Neural progenitor cell (in vitro differentiated cells): ENCODE data around the gene COIL. TPM values are rescaled to one million over a fixed set of nuclear protein-coding genes. Genes with fewer than 3 reads are reported as not detected.

Experiments used
- DNase-seq: peaks from one replicate; pipeline ENCODE4 v3.0.0-alpha.2; 2016; ENCODE audit warnings: low spot score
- H2AFZ ChIP-seq: fragments of 200-600 bp; sonication (generic); replicated peaks from 2 replicates; pipeline ENCODE4 v1.6.1; 2016; ENCODE audit warnings: antibody characterized with exemption
- H3F3A ChIP-seq: fragments of 200-600 bp; sonication (generic); 2 replicates; pipeline ENCODE4 v1.6.1; 2016; ENCODE audit warnings: antibody characterized with exemption, low read depth
- H3K27ac ChIP-seq: fragments of 200-600 bp; sonication (generic); 2 replicates; pipeline ENCODE4 v1.5.1; 2016; ENCODE audit warnings: mild to moderate bottlenecking
- H3K27me3 ChIP-seq: fragments of 200-600 bp; sonication (generic); 2 replicates; pipeline ENCODE4 v1.6.1; 2016; ENCODE audit warnings: mild to moderate bottlenecking, moderate library complexity
- H3K36me3 ChIP-seq: fragments of 200-600 bp; sonication (generic); 2 replicates; pipeline ENCODE4 v1.5.1; 2016
- H3K4me1 ChIP-seq: fragments of 200-600 bp; sonication (generic); 2 replicates; pipeline ENCODE4 v1.6.1; 2016; ENCODE audit warnings: mixed run types
- H3K4me2 ChIP-seq: fragments of 200-600 bp; sonication (generic); 2 replicates; pipeline ENCODE4 v1.6.1; 2016
- H3K4me3 ChIP-seq: fragments of 200-600 bp; sonication (generic); 2 replicates; pipeline ENCODE4 v1.5.1; 2016
- H3K79me2 ChIP-seq: fragments of 200-600 bp; sonication (generic); 2 replicates; pipeline ENCODE4 v1.6.1; 2016; ENCODE audit warnings: low read depth
- H3K9ac ChIP-seq: fragments of 200-600 bp; sonication (generic); 2 replicates; pipeline ENCODE4 v1.6.1; 2016
- H3K9me3 ChIP-seq: fragments of 200-600 bp; sonication (generic); 2 replicates; pipeline ENCODE4 v1.5.1; 2016; ENCODE audit warnings: low read depth
- H4K20me1 ChIP-seq: fragments of 200-600 bp; sonication (generic); 2 replicates; pipeline ENCODE4 v1.6.1; 2016; ENCODE audit warnings: low read depth
- H3K27ac Mint-ChIP-seq: 3 replicates; pipeline ENCODE4 v1.8.0; 2021; ENCODE audit warnings: mixed read lengths
- H3K27me3 Mint-ChIP-seq: 2 replicates; pipeline ENCODE4 v1.8.0; 2022; ENCODE audit warnings: low read depth, mild to moderate bottlenecking, inconsistent platforms, moderate library complexity, mixed read lengths; ENCODE audit not compliant: insufficient read depth
- H3K36me3 Mint-ChIP-seq: 3 replicates; pipeline ENCODE4 v1.8.0; 2021; ENCODE audit warnings: mixed read lengths
- H3K4me1 Mint-ChIP-seq: 3 replicates; pipeline ENCODE4 v1.8.0; 2021; ENCODE audit warnings: mixed read lengths
- H3K4me3 Mint-ChIP-seq: 3 replicates; pipeline ENCODE4 v1.8.0; 2021; ENCODE audit warnings: mild to moderate bottlenecking, moderate library complexity, mixed read lengths
- H3K9me3 Mint-ChIP-seq: 3 replicates; pipeline ENCODE4 v1.8.0; 2020; ENCODE audit warnings: mixed read lengths
- CTCF ChIP-seq: fragments of 200-600 bp; sonication (generic); IDR thresholded peaks from 2 replicates; pipeline ENCODE4 v1.5.1; 2017; ENCODE audit warnings: antibody characterized with exemption, mild to moderate bottlenecking
- EZH2 ChIP-seq: fragments of 200-600 bp; sonication (generic); IDR thresholded peaks from 2 replicates; pipeline ENCODE4 v1.6.1; 2017; ENCODE audit warnings: antibody characterized with exemption, mild to moderate bottlenecking, moderate library complexity
- EZH2phosphoT487 ChIP-seq: fragments of 200-600 bp; sonication (generic); IDR thresholded peaks from 2 replicates; pipeline ENCODE4 v1.6.1; 2017; ENCODE audit warnings: antibody characterized with exemption
- total RNA-seq: library from RNA; depleted of rRNA; stranded (reverse); fragments of >200 nt; gene quantifications from 2 replicates; pipeline ENCODE4 v1.2.3, GENCODE V29; 2015; ENCODE audit warnings: low replicate concordance

COIL gene
- total RNA-seq, 1 donor from 2014 or later, result 40.0 TPM

GRCh38 chr17:56995766-56996165 lies 34.9 kb upstream of the COIL start:
- Mint-ChIP-seq H3K27me3 (peaks cover 2% of the 10 kb centered on the region), H3K36me3 (peaks cover 17% of the 10 kb centered on the region), H3K27ac (no peak overlapping the region), H3K4me3 (no peak overlapping the region), H3K4me1 (no peaks in the 10 kb centered on the region), H3K9me3 (no peaks in the 10 kb centered on the region)
- DNase-seq, result no peak
- H3K27me3 ChIP-seq, result no peaks in the 10 kb centered on the region
- H2AFZ ChIP-seq, result no peak overlapping the region
- no peaks in the 10 kb centered on the region for H3K4me1 ChIP-seq
- no peak overlapping the region for H3K9ac ChIP-seq
- H3K4me3 ChIP-seq, result no peak overlapping the region
- no peaks in the 10 kb centered on the region for H4K20me1 ChIP-seq
- no peaks in the 10 kb centered on the region for H3K79me2 ChIP-seq
- TF ChIP-seq CTCF (no peak), EZH2phosphoT487 (no peak), EZH2 (no peak)
- H3K27ac ChIP-seq, result no peak overlapping the region
- no peaks in the 10 kb centered on the region for H3F3A ChIP-seq
- H3K36me3 ChIP-seq, result no peaks in the 10 kb centered on the region
- no peak overlapping the region for H3K4me2 ChIP-seq
- no peaks in the 10 kb centered on the region for H3K9me3 ChIP-seq

- Mint-ChIP-seq H3K4me3 (no peak overlapping the region), H3K27ac (no peak overlapping the region)
Observed at GRCh38 chr17:56994009-56994792, 33.4 kb upstream of the COIL start.

GRCh38 chr17:56992364-56992763 lies 31.5 kb upstream of the COIL start:
- H3K36me3 Mint-ChIP-seq, result peaks cover 12% of the 10 kb centered on the region
- no peak for TF ChIP-seq CTCF
- TF ChIP-seq EZH2, result no peak
- TF ChIP-seq EZH2phosphoT487, result no peak
- H3K27ac Mint-ChIP-seq, result no peak overlapping the region
- H3K9ac ChIP-seq, result no peak overlapping the region
- H3K4me3 ChIP-seq, result no peak overlapping the region
- no peak overlapping the region for H3K4me3 Mint-ChIP-seq
- peaks cover 4% of the 10 kb centered on the region for H3K36me3 ChIP-seq
- H3K4me1 Mint-ChIP-seq, result no peaks in the 10 kb centered on the region
- no peak overlapping the region for H3K4me2 ChIP-seq
- H3K9me3 ChIP-seq, result no peaks in the 10 kb centered on the region
- H3K27ac ChIP-seq, result no peak overlapping the region
- no peaks in the 10 kb centered on the region for H3K4me1 ChIP-seq
- no peaks in the 10 kb centered on the region for H3K9me3 Mint-ChIP-seq
- H3K27me3 ChIP-seq, result no peaks in the 10 kb centered on the region
- no peaks in the 10 kb centered on the region for H4K20me1 ChIP-seq
- H2AFZ ChIP-seq, result no peak overlapping the region
- peaks cover 2% of the 10 kb centered on the region for H3K27me3 Mint-ChIP-seq
- no peaks in the 10 kb centered on the region for H3K79me2 ChIP-seq
- DNase-seq, result no peak
- no peaks in the 10 kb centered on the region for H3F3A ChIP-seq

More at GRCh38 chr17:56994009-56994792, 33.4 kb upstream of the COIL start:
- Histone ChIP-seq H3K9me3 (no peaks in the 10 kb centered on the region), H3K27ac (no peak overlapping the region), H3K9ac (no peak overlapping the region), H3K4me2 (no peak overlapping the region), H3K27me3 (no peaks in the 10 kb centered on the region), H4K20me1 (no peaks in the 10 kb centered on the region), H3K4me3 (no peak overlapping the region), H2AFZ (no peak overlapping the region), H3F3A (no peaks in the 10 kb centered on the region), H3K4me1 (no peaks in the 10 kb centered on the region), H3K79me2 (no peaks in the 10 kb centered on the region), H3K36me3 (peaks cover under 1% of the 10 kb centered on the region)
- Mint-ChIP-seq H3K4me1 (no peaks in the 10 kb centered on the region), H3K9me3 (no peaks in the 10 kb centered on the region), H3K36me3 (peaks cover 17% of the 10 kb centered on the region), H3K27me3 (peaks cover 2% of the 10 kb centered on the region)
- no peak for TF ChIP-seq EZH2phosphoT487
- no peak for TF ChIP-seq EZH2
- no peak for TF ChIP-seq CTCF
- DNase-seq, result no peak
